Bronchial epithelial cell (primary cell): Measurements from ENCODE around the gene STK32A. TPM values are rescaled to one million over a fixed set of nuclear protein-coding genes. Genes with fewer than 3 reads are reported as not detected.

ENCODE experiments used
- DNase-seq: peaks from one replicate; pipeline ENCODE4 v3.0.0-alpha.2; 2010; ENCODE audit warnings: low read depth
- FAIRE-seq: peaks from 2 replicates; lab custom pipeline; 2011; peaks lifted over from hg19 to GRCh38; lab: Jason Lieb, UNC
- H3K27me3 ChIP-seq: 2 replicates; pipeline ENCODE4 v1.5.1; 2011; ENCODE audit warnings: low read length; ENCODE audit not compliant: control insufficient read depth, insufficient read depth
- H3K36me3 ChIP-seq: 2 replicates; pipeline ENCODE4 v1.5.1; 2011; ENCODE audit warnings: low read length; ENCODE audit not compliant: control insufficient read depth, insufficient read depth
- H3K4me3 ChIP-seq: 2 replicates; pipeline ENCODE4 v1.5.1; 2011; ENCODE audit warnings: mild to moderate bottlenecking, low read depth, low read length, control low read depth
- total RNA-seq: library from RNA; depleted of rRNA; stranded (reverse); fragments of >200 nt; gene quantifications from 2 replicates; pipeline ENCODE4 v1.2.1, GENCODE V29; 2014
- TF ChIP-seq, protein P1 (sequence below): IDR thresholded peaks from 2 replicates; pipeline ENCODE4 v1.5.1; 2011; ENCODE audit warnings: mild to moderate bottlenecking, moderate library complexity, low read length, control low read depth, inconsistent platforms; ENCODE audit not compliant: insufficient read depth, severe bottlenecking

The STK32A gene
- total RNA-seq, 1 donor from 2014 or later = 5.5 TPM

DNA sequence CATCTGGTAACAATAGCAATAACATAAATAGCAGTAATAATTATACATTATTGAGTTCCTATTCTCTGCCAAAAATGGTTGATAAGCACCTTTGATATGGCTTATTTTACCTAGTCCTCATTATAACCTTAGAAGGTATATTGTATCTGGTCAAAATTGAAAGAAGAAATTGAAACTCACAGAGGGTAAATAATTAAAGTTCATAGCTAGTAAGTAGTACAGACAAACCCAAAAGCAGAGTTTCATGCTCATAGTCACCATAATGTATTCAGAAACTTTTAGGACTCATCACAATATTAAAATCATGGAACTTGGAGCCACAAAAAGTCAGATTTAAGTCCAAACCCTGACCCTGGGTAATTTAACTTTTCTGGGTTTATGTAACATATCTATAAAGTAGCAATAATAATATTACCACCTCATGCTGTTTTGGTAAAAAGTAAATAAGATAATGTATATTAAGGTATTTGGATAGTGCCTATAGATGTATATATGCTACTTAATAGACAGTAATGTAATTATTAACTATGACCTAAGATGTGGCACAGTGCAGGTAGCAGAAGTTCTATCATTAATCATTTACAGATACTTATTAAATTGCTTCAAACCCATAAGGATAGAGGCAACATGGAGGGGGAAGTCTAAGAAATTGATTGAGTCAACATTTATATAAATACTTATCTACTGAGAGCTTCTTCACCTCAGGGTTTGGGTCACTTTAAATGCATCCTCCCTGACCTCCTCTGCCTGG is 32.4 kb downstream of the STK32A start:
- no peaks in the 10 kb centered on the region for H3K27me3 ChIP-seq
- H3K36me3 ChIP-seq = no peaks in the 10 kb centered on the region
- DNase-seq (no peak), FAIRE-seq (no peak)
- TF ChIP-seq, protein P1, sequence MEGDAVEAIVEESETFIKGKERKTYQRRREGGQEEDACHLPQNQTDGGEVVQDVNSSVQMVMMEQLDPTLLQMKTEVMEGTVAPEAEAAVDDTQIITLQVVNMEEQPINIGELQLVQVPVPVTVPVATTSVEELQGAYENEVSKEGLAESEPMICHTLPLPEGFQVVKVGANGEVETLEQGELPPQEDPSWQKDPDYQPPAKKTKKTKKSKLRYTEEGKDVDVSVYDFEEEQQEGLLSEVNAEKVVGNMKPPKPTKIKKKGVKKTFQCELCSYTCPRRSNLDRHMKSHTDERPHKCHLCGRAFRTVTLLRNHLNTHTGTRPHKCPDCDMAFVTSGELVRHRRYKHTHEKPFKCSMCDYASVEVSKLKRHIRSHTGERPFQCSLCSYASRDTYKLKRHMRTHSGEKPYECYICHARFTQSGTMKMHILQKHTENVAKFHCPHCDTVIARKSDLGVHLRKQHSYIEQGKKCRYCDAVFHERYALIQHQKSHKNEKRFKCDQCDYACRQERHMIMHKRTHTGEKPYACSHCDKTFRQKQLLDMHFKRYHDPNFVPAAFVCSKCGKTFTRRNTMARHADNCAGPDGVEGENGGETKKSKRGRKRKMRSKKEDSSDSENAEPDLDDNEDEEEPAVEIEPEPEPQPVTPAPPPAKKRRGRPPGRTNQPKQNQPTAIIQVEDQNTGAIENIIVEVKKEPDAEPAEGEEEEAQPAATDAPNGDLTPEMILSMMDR = no peak
- no peak overlapping the region for H3K4me3 ChIP-seq

- DNase-seq (no peak), FAIRE-seq (no peak)
- Histone ChIP-seq H3K4me3 (no peak overlapping the region), H3K27me3 (no peaks in the 10 kb centered on the region), H3K36me3 (no peaks in the 10 kb centered on the region)
- TF ChIP-seq, protein P1 = no peak
Observed at GRCh38 chr5:147276497-147276896, 41.7 kb downstream of the STK32A start.

DNA sequence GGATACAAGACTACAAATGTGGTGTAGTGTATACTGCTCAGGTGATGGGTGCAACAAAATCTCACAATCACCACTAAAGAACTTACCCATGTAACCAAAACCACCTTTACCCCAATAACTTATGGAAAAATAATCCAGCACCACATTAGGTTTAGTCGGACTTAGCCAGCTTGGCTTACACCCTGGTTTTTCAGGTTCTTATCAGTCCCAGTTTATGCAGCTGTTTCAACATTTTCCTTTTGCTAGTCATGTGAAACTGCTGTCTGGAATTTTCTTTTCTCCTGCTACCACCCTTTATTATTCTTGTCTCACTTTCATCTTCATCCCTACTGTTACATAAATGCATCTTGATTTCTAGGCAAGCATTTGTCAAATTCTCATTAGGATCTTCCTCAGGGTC is 51.5 kb downstream of the STK32A start:
- TF ChIP-seq, protein P1 = no peak
- no peak for DNase-seq
- Histone ChIP-seq H3K4me3 (no peak overlapping the region), H3K36me3 (no peaks in the 10 kb centered on the region), H3K27me3 (no peaks in the 10 kb centered on the region)
- FAIRE-seq = no peak

DNA sequence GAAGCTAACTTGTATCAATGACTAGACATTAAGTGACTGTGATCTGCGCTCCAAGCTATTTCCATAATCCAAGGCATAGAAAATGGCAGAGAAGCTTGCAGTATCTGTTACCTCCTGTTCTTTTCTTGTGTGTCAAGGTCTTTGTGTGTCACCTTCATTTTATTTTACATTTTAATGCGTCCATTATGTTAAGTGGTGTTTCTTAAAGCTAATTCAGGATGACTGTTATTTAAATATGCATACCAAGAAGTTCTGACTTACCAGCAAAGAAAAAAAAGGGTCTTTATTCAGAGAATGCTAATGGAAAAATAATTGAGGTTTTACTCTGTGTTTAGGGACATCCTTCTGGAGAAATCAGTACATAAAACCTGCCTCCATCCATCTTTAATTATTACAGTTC is 52.3 kb downstream of the STK32A start:
- H3K4me3 ChIP-seq = no peak overlapping the region
- FAIRE-seq = no peak
- no peak for DNase-seq
- TF ChIP-seq, protein P1 = no peak
- no peaks in the 10 kb centered on the region for H3K36me3 ChIP-seq
- H3K27me3 ChIP-seq = no peaks in the 10 kb centered on the region

DNA sequence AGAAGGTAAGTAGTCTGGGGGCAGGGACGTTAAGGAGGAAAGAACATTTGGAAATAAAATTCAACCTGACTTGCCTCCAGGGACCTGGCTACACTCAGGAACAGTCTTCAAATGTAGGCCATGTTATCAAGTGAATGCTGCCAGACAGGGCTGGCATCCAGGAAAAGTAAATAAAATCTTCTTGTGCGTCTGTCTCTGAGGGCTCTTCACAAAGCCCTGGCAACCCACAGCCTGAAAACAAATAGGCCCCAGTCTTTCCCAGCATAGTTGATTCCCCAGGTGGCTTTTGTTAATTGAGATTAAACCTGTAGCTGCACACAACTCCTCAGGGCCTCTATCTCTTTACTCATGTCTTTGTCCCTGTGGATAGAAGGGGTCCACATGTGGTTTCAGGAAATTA is 55.4 kb downstream of the STK32A start:
- Histone ChIP-seq H3K36me3 (no peaks in the 10 kb centered on the region), H3K27me3 (no peaks in the 10 kb centered on the region), H3K4me3 (no peak overlapping the region)
- TF ChIP-seq, protein P1 = no peak
- FAIRE-seq (no peak), DNase-seq (no peak)

DNA sequence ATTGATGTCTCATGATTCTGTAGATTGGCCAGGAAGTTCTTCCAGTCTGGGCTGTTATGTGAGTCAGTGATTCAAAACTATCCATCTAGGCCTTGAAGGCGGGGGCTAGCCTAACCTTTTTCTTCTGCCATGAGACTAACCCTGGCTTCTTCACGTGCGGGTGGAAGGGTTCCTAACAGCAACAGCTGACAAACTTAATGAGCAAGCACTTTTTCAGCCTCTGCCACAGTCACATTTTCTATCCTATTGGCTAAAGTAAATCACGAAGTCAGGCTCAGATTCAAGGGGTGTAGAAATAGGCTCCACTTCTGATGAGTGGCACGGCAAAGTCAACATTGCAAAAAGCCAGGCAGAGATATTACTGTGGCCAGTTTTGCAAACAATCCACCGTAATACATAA is 68.4 kb downstream of the STK32A start:
- Histone ChIP-seq H3K27me3 (no peaks in the 10 kb centered on the region), H3K4me3 (no peak overlapping the region), H3K36me3 (no peaks in the 10 kb centered on the region)
- FAIRE-seq (no peak), DNase-seq (peak; percentile 77)
- TF ChIP-seq, protein P1 = no peak
